HuH-7.5 (cell line): ENCODE measurements around the gene ZBTB7C.
A peak's percentile ranks its signal among the peaks of the same experiment; 100 is the strongest.

Experiments
- DNase-seq: peaks from one replicate; pipeline ENCODE4 v3.0.0; 2011; ENCODE audit warnings: low spot score

Gene ZBTB7C

DNA sequence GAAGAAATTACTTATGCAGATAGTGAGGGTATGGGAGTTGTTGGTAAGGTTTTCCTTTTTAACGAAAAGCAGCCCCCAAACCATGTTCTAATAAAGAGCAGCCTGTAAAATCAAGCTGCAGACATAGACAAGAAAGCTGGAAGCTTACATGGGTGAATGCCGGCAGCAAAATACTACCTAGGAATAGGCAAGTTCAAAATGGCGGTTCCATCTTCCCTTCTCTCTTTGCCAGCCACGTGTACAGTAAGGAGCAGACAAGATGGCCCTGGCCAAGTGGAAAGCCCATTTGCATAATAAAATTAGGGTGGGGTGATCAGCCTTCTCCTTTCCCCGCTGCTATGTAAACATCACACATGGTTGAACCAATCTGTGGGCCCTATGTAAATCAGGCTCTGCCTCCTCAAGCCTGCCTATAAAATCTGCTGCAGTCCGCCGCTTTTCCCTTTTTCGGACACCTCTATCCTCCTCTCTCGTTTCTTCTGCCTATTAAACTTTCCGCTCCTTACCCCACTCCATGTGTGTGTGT is 155.0 kb downstream of the ZBTB7C start:
- DNase-seq = no peak

DNA sequence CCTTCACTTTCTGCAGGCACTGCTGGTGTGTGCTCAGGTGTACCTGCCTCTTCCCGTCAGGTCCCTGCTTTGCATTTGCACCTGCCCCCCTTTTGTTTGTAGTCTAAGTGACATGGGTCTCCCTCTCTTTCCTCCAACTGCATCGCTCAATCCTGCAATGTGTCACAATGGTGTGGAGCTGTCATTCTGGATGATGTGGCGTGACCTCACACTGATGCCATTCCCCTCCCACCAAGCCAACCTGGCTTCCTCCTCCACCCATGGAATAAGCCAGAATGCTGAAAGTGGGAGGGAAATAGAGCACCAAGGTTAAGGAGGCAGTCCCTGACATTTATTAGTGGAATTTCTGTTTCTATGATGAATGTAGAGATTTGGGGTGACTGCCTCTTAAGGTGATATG is 156.7 kb downstream of the ZBTB7C start:
- DNase-seq = no peak

DNA sequence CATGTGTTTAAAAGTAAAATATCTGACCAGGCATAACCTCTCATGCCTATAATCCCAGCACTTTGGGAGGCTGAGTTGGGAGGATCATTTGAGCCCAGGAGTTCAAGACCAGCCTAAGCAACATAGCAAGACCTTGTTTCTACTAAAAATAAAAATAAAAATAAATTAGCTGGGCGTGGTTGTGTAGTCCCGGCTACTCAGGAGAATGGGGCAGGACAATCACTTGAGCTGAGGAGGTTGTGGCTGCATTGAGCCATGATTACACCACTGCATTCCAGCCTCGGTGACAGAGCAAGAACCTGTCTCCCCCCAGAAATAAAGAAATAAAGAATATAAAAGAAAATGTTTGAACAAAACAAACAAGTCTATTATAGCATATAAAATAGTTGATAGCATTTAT is 158.3 kb downstream of the ZBTB7C start:
- no peak for DNase-seq

DNA sequence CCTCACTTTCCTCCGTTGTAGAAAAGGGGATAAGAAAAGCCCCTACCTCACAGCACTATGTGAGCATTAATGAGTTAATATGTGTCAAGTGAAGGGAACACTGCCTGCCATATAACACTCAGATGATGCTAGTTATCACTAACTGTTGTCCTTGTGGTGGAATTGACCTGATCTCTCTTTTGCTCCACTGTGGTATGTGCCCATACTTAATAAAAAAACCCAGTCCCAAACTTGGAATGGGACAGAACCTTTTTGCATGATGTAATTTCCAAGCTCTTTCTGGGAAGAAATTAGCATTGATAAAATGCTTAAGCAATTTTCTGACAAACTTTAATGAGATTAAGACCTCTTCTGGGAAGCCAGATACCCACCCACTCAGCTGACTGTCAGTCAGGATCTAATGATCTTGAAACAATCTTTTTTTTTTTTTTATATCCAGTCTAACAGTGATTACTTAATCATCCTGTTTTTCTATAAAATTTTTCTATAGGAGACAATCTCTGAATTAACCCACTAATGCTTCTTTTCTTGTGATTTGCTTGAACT is 158.7 kb downstream of the ZBTB7C start:
- no peak for DNase-seq

DNA sequence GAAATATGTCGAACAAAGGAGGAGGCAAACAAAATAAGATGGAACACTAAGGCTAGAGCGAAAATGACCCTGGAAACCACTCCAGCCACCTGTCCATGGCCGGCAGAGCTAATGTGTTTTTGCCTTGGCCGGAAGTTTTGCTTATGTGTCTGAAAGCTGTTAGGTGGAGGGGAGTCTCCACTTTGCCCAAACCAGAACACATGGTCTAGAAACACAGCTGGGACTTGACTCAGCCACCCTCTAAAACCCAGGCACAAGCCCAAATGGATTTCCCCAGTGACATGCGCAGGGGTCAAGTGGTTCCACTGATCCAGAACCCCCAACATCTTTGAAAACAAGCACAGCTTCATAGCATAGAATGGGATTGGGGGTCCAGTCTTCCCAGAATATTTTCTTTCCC is 159.3 kb downstream of the ZBTB7C start:
- DNase-seq = no peak

DNA sequence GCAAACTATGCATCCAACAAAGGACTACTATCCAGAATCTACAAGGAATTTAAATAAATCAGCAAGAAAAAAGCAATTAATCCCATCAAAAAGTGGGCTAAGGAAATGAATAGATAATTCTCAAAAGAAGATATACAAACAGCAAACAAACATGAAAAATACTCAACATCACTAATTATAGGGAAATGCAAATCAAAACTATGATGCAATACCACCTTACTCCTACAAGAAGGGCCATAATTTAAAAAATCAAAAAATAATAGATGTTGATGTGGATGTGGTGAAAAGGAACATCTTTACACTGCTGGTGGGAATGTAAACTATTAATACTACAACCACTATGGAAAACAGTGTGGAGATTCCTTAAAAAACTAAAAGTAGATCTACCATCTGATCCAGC is 164.7 kb downstream of the ZBTB7C start:
- DNase-seq = no peak

DNA sequence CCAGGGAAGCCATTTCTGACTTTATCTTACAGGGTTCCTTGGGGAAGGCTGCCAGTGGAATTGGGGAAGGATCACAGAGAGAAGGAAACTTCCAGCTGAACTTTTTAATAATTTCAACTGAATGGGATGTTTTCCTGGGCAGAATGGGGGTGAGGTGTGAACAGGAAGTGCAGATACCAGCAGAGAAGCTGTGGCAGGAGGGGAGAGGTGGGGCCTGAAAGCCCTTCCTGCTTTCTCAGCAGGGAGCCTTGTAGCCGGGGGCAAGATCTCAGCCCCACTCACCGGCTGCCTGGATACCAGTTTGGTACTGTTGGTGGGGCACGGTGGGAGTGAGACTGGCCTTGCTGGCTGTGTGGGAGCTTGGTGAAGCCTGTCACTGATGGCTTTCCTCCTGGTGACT is 170.5 kb downstream of the ZBTB7C start:
- DNase-seq = no peak

DNA sequence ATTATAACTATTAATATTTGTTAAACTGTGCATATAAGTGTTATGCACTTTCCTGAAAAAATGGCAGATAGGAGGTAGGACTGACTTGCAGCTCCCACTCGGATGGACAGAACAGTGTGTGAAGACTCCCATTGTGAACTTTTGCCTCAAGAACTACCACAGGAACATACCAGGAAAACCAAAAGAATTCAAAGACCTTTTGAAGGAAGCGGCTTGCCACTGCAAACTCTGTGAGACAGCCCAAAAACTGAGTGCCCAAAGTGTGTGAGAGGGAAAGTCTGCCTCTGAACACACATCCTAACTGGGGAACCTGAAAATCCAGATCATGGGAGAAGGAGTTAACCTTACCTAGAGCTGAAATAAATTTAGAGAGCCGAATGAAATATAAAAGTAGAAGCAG is 171.0 kb downstream of the ZBTB7C start:
- DNase-seq = no peak

DNA sequence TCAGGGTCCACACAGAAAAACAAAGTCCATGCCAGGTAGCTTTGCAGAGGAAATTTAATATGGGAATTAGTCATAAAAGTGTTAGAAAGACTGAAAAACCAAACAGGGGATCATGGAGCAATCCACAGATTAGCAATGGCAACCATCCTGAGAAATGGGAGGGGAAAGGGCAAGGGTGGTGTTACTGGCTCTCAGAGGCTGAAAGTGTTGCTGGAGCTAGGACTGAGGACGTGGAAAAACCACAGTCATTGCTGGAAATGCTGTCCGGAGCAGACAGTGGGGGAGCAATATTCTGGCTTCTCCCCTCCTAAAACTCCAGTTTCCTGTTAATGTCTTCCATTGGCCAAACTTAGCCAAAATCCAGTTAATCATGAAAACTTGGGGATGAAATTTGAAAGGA is 172.4 kb downstream of the ZBTB7C start:
- no peak for DNase-seq

DNA sequence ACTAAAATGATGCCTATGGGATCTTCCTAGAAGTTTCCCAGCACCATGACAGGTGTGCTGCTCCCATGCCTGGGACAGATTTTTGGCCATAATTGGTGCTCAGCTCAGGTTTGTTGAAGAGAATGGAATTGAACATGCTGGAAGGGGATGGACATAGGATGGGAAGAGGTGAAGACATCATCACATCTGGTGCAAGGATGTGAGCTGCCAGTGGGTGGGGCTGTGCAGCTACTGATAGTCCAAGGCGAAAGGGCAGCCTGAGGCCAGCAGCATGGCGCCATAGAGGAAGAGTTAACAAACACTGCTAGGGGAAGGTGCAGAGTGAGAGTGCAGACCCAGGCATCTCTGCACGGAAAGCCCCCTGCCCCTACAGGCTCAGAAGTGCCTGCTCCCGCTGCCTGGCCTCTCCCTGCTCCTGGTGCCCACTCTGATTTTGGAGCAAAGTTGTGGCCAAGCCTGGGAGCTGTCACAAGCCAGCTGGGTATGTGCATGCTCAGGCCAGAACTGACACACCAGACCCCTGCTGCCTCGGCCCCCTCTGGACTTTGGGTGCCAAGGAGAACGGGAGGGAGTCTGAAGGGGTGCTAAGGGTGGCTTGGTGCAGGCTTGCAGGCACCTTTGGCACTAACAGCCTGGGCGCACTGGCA is 178.6 kb downstream of the ZBTB7C start:
- peak; percentile 35 for DNase-seq

DNA sequence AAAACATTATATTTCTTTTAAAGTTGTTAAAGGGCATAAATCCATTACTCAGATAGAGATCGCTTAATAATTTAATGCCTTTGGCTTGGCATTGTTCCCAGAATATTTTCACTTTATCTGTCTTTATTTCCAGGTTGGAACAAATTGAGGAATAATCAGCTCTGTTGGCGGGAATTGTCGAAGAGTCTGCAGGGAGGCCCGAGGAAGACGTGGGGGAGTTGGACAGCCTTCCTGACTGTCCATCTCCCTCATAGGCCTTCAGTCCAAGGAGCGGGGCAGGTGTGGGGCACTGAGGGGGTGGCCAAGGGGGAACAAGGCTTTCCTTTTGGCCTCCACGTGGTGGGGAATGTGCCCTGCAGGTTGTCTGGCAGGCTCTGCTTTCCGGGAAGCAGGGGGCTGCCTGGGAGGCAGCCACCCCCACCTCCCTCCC is 179.6 kb downstream of the ZBTB7C start:
- DNase-seq = no peak

DNA sequence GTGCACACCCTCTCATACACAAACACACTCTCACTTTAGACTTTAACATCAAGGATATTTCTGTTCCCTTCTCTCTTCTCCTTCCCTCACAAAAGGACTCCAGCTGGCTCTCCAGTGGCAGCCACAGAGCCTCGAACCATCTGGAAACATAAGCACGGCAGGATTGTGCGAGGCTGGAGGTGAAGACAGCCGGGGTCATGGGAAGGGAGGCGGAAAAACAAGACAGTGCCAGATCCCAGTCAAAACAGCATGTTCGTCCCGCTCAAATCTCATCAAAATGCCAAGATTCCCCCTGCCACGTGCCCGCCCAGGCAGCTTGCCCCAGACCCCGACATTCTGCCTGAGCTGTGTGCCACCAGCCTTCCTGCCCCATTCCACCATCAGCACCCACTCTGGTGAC is 180.3 kb downstream of the ZBTB7C start:
- no peak for DNase-seq

DNA sequence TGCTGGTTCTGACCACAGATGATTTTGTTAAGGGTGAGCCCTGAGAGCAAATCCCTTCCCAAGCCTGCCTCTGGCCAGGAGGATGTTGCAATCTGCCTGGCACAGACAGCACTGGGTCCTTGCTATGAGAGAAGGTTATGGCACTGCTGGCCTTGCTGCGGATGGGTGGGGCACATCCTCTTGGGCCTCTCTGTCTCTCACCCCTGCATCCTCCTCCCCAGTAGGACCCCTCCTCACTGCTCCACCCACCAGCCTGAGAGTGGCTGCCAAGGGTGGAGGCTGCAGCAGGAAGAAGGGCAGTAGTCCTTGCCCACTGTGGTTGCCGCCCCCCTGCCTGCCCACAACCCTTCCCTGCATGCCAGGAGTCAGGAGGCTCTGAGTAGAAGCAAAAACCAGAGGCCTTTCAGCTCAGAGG is 180.9 kb downstream of the ZBTB7C start:
- no peak for DNase-seq

DNA sequence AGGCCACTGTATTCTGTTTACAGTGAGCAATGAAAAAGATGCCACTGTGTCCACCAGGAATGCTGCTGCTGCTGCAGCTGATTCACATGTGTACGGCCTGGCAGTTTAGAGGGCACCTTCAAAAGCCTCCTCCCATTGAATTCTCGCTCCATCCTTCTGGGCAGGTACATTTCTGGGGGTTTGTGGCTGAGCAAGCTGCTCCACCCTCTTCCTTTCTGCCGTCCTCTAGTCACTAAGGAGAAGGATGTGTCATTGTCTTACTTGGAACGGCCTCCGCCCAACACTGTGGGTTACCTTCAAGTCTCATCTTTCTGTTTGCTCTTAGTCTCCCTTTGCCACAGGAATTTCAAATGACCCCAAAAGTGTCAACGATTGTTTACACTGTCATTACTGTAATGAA is 182.0 kb downstream of the ZBTB7C start:
- DNase-seq = no peak

DNA sequence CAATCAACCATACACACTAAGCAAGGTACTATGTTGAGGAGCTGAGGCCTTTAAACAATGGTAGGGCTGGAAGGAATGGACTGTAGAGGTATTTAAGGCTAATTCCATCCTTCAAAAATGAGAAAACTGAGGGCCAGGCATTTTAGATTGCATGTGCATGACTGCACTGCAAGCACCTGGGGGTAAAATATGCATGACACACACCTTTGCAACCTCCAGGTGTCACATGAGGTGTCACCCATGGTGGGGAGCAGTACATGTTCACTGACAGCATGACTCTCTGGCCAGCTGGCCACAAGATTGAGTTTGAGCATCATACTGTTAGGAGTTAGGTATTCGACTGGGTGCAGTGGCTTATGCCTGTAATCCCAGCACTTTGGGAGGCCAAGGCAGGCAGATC is 182.8 kb downstream of the ZBTB7C start:
- DNase-seq = no peak

DNA sequence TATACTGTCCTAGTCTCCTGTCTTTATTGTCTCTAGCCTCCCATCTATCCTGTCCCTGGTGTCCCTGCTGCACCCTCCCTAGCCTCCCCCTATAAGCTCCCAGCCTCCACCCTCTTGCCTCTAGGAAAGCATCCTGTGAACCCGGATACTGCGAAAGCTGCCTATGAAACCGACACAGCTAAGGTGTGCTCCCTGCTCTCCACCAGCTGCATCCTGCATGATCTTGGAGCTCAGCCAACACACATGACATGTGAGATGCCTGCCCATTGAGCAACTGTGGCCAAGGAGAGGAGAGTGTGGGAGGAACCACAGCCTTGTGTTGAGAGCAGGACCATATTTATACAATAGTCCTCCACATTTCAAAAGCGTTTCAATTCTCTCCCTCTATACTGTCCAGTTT is 187.1 kb downstream of the ZBTB7C start:
- DNase-seq = no peak

DNA sequence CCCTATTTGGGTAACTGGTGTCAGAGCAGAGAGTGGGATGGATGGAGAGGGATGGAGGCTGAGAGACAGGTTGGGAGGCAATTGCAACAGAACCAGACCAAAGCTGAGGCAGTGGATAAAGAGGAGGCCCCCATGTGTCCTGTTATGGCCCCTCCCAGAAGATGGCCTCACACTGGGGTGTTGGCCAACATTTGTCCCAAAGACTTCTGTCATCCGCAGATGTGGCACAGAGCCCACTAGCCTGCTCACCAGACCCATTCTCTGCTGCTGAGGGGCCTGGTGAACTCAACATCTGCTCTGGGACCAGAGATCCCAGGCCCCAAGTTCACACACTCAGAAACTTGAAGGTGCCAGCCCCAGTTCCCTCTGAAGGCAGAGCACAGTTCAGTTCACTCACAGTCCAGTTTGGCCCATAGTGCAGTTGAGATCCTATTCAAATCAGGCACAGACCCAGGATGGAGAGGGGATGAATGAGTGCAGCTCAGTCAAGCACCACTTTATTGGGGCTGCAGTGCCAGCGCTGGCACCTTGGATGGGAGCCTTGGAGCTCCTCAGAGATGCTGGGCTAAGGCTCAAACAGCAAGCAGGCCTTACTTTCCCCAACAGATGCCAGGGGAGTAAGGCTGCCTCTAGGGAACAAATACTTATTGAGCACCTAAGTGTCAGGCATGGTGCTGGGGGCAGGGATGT is 189.2 kb downstream of the ZBTB7C start:
- no peak for DNase-seq

DNA sequence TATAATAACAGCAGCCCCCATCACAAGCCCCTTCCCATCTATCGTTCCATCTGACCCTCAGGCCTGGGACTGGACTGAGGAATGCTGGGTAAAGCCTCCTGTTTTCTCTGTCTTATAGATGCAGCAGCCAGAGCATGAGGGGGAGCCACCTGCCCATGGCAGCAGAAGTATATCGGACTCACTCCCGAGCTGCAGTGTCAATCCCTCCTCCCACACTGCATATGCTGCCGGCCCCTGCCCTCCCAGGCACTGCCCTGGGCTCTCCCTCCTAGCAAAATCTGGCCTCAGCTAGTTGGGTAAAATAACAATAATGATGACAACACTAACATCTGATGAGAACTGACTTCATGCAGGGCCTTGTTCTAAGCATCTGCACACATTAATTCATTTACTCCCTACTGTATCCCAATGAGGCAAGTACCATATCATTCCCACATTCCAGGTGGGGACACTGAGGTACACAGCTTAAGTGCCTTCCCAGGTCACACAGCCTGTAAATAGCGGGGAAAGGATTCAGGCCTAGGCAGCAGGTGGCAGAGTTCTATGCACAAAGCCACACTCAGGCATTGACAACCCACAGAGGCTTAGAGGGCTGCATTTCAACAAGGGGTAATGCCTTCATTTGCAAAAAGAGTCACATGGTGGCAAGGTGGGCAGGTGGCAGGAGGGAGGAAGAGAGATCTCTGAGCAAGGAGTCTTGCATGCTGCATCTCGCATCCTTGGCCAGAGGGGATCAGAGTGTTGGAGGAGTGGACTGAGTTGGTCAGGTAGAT is 190.0 kb downstream of the ZBTB7C start:
- DNase-seq = no peak

DNA sequence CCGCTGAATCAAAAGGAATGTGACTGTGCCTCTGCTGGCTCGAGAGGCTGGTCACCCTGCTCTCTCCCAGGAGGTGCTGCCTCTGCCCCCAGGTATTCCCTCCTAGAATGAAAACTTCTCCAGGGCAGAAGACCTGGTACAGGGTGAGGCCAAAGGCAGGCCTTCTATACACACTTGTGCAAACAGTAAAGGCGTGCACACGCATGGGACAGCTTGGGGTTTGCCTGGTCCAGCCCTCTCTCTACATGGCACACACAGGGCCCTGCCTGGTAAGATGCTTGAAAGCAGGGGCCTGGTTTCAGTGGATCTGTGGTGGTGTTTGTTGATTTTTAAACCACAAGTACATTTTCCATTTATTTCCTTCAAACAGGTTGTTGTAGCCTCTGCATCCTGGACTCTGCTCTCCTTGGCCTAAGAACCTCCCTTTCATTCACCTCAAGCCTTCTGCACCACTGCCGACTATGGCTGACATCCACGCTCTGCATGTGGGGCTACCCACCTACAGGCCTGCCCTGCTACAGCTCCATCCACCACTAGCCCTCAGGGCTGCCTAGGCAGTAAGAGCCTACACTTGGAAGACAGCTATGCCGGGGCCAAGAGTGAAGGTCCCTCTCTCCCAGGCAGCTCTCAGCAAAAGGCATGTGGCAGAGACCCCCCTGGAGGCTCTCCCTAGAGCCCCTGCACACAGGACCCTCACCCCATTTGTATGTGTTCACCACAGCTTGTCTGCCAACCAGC is 190.7 kb downstream of the ZBTB7C start:
- no peak for DNase-seq

DNA sequence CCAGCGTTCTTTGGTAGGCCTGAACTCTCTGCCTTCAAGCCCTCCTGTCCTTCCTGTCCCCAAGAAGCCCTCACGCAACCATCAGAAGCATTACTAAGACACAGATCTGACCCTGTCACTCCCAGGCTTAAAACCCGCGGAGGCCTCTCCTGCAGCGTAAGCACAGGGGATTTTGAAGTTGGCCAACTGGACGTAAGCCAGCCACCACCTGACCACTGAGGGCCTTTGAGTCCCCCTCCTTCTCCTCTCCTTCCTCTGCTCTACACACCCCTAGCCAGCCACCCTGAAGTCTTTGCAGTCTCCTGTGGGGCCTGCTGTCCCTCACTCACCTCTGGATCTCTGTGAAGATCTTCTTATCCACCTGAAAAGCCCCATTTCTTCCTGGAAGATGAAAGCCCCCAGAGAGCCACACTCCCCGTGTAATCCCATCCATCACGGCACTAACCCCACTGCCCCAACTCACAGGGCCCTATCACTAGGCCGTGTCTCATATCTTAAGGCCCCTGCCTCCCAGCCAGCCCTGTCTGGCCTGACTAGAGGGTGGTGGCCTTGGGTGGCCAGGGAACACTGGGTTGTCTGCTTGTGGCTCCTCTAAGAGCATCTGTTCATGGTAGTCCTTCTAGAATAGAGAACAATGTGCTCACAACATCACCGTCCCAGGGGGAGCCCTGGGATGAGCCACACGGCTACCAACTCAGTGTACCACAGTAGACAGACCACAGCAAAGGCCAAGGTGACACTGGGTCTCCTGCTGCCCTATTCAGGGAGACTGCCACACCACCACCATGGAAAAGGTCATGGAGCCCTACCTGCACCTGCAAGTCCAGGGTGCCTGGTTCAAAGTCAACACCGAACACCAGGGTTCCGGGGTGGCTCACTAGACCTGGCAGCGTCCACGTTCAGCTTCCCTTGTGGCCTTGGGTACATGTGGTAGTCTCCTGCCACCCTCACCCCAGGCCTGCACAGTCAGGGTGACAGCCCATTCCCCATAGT is 191.6 kb downstream of the ZBTB7C start:
- DNase-seq = no peak
